ENCODE data around the gene MBNL2. TPM values are rescaled to one million over a fixed set of nuclear protein-coding genes. Genes with fewer than 3 reads are reported as not detected.
A peak's percentile ranks its signal among the peaks of the same experiment; 100 is the strongest.

MBNL2 gene
- total RNA-seq, 1 experiment from 2014 or later: 0.17 TPM

DNA sequence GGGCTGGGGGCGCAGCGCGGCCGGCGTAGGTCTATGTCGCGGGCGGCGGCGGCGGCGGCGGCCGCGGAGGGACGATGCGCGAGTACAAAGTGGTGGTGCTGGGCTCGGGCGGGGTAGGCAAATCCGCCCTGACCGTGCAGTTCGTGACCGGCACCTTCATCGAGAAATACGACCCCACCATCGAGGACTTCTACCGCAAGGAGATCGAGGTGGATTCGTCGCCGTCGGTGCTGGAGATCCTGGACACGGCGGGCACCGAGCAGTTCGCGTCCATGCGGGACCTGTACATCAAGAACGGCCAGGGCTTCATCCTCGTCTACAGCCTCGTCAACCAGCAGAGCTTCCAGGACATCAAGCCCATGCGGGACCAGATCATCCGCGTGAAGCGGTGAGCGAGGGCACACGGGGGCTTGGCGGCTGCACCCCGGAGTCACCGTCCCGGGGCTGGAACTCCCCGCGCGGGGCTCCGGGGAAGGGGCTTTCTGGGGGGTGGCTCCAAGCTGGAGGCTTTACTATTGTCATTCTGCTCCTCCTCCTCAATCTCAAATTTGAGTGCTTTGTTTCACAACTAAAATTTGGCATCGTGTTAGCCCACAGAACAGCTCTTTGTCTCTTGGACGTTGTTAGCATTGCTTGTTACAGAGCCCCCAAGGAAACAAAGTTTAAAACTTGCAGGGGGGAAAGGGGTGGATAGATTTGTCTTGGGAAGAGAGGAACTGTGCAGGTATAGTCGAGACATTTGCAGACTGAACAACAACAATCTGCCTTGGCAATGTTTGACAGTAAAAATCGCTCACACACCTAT, 212.5 kb downstream of the MBNL2 start:
- peak overlapping the region; percentile 88 to 99 for H3K4me3 Mint-ChIP-seq
- Histone ChIP-seq H3K4ac (ENCODE audit: low read depth, low read length) (no peak overlapping the region; the same call in 1 of the 2 replicates), H3K23me2 (ENCODE audit: insufficient read length, low read depth, low read length, poor library complexity, severe bottlenecking) (peaks cover 10% of the 10 kb centered on the region), H3K14ac (ENCODE audit: insufficient read depth, low read length) (peak overlapping the region; percentile 98), H3K27me3 (ENCODE audit: insufficient read depth, low read length) (no peaks in the 10 kb centered on the region), H4K20me1 (ENCODE audit: control insufficient read depth, insufficient read depth, insufficient read length) (no peaks in the 10 kb centered on the region), H2BK120ac (ENCODE audit: low read depth, low read length, poor library complexity, severe bottlenecking) (no peak overlapping the region), H3K79me1 (ENCODE audit: insufficient read depth, low read depth, low read length, poor library complexity, severe bottlenecking) (no peaks in the 10 kb centered on the region), H2AFZ (ENCODE audit: low read length) (no peak overlapping the region), H4K91ac (ENCODE audit: insufficient read length, low read depth, low read length) (no peak overlapping the region), H3K79me2 (ENCODE audit: insufficient read depth, low read length) (peaks cover 5% of the 10 kb centered on the region; the same call in 1 of the 2 replicates), H2AK5ac (ENCODE audit: insufficient read length, low read length) (no peak overlapping the region), H3K18ac (ENCODE audit: insufficient read length, low read depth, low read length) (peak overlapping the region; percentile 92), H2BK20ac (ENCODE audit: low read depth, low read length, poor library complexity, severe bottlenecking) (no peak overlapping the region), H3T11ph (ENCODE audit: low read length) (no peak overlapping the region), H3K9me3 (ENCODE audit: control insufficient read depth, low read depth, low read length) (no peaks in the 10 kb centered on the region), H2BK12ac (ENCODE audit: insufficient read length, low read depth, low read length) (no peak overlapping the region), H4K8ac (replicated peaks; ENCODE audit: insufficient read length, low read depth, low read length) (no peak overlapping the region), H3K4me2 (ENCODE audit: insufficient read depth, insufficient read length, low read length) (peak overlapping the region; percentile 97), H3K4me1 (ENCODE audit: insufficient read depth, low read length) (peaks cover 4% of the 10 kb centered on the region), H3K9ac (ENCODE audit: extremely low read depth, insufficient read length, low read length) (peak overlapping the region; percentile 95), H3K56ac (ENCODE audit: insufficient read length, low read depth, low read length) (no peak overlapping the region), H4K5ac (ENCODE audit: insufficient read length, low read depth, low read length) (no peak overlapping the region), H2BK15ac (ENCODE audit: low read depth, low read length) (no peak overlapping the region; the same call in 1 of the 2 replicates), H3K23ac (ENCODE audit: insufficient read length, low read depth, low read length) (no peak overlapping the region), H2BK5ac (ENCODE audit: insufficient read length, low read length) (no peak overlapping the region), H3K27ac (ENCODE audit: insufficient read length, low read depth, low read length) (no peak overlapping the region)
- no peaks in the 10 kb centered on the region; a peak in 1 of 5 replicates for H3K9me3 Mint-ChIP-seq
- H3K4me1 Mint-ChIP-seq: peaks cover 27% of the 10 kb centered on the region in 2 experiments
- H3K36me3 Mint-ChIP-seq (ENCODE audit: insufficient read depth in 1 of 3, low read depth in 3 of 3): peaks cover 2 to 7% (median 4%) of the 10 kb centered on the region in 3 experiments; a peak in 5 of 7 replicates
- DNase-seq: peak; percentile 44
- no CpG with 5 or more reads among the region's 60 CpGs for WGBS (ENCODE audit: extremely low coverage, insufficient read length, low lambda C conversion rate)
- TF ChIP-seq, protein P1, sequence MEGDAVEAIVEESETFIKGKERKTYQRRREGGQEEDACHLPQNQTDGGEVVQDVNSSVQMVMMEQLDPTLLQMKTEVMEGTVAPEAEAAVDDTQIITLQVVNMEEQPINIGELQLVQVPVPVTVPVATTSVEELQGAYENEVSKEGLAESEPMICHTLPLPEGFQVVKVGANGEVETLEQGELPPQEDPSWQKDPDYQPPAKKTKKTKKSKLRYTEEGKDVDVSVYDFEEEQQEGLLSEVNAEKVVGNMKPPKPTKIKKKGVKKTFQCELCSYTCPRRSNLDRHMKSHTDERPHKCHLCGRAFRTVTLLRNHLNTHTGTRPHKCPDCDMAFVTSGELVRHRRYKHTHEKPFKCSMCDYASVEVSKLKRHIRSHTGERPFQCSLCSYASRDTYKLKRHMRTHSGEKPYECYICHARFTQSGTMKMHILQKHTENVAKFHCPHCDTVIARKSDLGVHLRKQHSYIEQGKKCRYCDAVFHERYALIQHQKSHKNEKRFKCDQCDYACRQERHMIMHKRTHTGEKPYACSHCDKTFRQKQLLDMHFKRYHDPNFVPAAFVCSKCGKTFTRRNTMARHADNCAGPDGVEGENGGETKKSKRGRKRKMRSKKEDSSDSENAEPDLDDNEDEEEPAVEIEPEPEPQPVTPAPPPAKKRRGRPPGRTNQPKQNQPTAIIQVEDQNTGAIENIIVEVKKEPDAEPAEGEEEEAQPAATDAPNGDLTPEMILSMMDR (conservative IDR thresholded peaks at IDR 0.05): no peak
- H3K27ac Mint-ChIP-seq: peak overlapping the region; percentile 76 to 93 (median 83)
- no peaks in the 10 kb centered on the region for H3K27me3 Mint-ChIP-seq (ENCODE audit: low read depth)

Measured in H9 (cell line).